LNCAP (cell line): Measurements from ENCODE around the gene RPTN.
A peak's percentile ranks its signal among the peaks of the same experiment; 100 is the strongest.

Source experiments
- TF ChIP-seq, protein P1 (sequence below): fragments of 450-650 bp; IDR thresholded peaks from 2 replicates; pipeline ENCODE4 v1.5.1; 2017; ENCODE audit warnings: mild to moderate bottlenecking

RPTN gene, protein sequence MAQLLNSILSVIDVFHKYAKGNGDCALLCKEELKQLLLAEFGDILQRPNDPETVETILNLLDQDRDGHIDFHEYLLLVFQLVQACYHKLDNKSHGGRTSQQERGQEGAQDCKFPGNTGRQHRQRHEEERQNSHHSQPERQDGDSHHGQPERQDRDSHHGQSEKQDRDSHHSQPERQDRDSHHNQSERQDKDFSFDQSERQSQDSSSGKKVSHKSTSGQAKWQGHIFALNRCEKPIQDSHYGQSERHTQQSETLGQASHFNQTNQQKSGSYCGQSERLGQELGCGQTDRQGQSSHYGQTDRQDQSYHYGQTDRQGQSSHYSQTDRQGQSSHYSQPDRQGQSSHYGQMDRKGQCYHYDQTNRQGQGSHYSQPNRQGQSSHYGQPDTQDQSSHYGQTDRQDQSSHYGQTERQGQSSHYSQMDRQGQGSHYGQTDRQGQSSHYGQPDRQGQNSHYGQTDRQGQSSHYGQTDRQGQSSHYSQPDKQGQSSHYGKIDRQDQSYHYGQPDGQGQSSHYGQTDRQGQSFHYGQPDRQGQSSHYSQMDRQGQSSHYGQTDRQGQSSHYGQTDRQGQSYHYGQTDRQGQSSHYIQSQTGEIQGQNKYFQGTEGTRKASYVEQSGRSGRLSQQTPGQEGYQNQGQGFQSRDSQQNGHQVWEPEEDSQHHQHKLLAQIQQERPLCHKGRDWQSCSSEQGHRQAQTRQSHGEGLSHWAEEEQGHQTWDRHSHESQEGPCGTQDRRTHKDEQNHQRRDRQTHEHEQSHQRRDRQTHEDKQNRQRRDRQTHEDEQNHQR

DNA sequence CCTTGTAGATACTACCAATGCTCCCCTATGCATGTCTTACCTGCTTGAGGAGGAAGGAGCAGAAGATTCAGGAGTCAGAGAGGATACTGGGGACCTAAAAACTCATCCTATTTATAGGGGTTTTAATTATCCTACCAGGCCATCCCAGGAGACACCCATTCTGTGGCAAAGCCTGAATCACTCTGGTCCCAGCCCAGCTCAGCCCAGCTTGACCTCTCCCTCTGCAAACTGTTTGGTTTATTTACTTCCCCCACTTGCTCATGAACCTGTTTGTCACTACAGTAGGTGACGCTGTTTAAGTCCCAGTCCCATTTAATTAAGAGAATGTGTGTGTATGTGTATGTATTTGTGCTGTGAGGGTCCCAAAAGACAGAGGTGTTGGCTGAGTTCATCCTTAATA, at the start of gene RPTN:
RPTN (minus strand) TSS at position 85 of the 400 bp plus-strand sequence. CDS start 1,339 bp downstream, outside the sequence.
- TF ChIP-seq, protein P1, sequence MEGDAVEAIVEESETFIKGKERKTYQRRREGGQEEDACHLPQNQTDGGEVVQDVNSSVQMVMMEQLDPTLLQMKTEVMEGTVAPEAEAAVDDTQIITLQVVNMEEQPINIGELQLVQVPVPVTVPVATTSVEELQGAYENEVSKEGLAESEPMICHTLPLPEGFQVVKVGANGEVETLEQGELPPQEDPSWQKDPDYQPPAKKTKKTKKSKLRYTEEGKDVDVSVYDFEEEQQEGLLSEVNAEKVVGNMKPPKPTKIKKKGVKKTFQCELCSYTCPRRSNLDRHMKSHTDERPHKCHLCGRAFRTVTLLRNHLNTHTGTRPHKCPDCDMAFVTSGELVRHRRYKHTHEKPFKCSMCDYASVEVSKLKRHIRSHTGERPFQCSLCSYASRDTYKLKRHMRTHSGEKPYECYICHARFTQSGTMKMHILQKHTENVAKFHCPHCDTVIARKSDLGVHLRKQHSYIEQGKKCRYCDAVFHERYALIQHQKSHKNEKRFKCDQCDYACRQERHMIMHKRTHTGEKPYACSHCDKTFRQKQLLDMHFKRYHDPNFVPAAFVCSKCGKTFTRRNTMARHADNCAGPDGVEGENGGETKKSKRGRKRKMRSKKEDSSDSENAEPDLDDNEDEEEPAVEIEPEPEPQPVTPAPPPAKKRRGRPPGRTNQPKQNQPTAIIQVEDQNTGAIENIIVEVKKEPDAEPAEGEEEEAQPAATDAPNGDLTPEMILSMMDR, result no peak

DNA sequence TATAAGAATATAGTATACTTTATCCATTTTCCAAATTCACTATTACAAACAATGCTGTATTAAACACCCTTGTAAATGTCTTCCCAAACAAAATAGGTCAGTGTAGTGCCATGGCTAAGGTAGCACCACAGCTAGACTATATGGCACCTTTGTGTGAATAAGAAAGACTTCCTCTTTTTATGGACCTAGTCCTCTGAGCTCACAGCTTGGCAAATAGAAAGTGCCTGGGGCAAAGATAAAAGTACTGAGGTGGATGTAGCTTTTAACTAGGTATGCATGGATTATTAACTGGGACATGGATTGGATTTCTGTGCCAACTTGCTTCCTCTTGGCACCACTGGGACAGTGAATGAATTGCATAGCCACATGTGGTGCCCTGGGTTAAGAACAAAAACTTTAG, 40.0 kb upstream of the RPTN start:
- TF ChIP-seq, protein P1, result no peak

DNA sequence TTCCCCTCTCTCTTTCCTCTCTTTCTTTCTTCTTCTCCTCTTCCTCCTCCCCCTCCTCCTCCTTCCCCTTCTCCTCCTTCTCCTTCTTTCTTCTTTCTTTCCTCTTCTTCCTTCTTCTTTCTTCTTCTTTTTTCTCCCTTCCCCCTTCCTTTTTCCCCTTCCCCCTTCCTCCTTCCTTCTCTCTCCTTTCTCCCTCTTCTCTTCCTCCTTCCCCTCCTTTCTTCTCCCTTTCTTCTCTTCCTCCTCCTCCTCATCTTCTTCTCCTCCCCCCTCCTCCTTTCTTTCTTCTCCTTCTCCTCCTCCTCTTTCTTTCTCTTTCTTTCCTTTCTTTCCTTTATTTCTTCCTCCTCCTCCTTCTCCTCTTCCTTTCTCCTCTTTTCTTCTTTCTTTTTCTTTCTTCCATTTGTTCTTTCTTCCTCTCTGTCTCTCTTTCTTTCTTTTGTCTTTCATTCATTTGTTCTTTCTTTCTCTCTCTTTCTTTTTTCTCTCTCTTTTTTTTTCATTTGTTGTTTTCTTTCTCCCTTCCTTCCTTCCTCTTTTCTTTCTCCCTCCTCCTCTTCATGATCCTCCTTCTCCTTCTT, 38.4 kb upstream of the RPTN start:
- TF ChIP-seq, protein P1, result no peak

DNA sequence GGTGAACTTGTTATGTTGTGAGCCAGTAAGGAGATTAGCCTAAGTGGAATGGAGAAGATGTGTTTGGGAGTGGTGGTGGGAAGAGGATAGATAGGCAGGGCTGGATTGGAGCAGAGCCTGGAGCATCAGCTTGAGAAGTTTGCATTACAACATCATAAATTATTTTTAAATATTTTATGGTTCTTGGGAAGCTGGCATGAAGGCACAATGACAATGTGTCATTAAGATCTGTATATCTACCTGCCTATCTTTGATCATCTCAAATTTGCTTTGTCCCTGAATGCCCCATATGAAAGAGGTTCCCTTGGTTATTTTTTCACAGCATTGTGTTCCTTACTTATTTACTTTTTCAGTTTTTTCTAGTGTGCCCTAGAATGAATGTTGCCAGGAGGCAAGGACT, 32.7 kb upstream of the RPTN start:
- TF ChIP-seq, protein P1, result no peak

DNA sequence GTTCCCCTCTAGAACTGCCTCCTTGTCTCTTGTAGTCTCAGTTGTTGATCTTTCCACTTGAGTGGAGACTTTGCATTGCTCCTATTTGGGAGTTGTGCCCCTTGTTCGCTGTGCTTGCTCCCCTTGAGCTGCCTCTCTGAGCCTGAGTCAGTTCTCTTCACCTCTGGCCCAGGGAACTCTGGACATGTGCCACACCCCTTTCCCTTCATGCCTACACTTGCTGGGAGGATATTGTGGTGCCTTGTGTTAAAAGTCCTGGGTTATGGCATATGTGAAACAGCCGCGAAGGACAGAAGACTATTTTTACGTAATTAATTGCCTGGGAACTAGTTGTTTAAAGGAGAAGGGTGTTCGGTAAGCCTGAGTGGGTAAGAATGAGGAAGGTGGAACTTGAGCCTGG, 32.2 kb upstream of the RPTN start:
- TF ChIP-seq, protein P1, result no peak

DNA sequence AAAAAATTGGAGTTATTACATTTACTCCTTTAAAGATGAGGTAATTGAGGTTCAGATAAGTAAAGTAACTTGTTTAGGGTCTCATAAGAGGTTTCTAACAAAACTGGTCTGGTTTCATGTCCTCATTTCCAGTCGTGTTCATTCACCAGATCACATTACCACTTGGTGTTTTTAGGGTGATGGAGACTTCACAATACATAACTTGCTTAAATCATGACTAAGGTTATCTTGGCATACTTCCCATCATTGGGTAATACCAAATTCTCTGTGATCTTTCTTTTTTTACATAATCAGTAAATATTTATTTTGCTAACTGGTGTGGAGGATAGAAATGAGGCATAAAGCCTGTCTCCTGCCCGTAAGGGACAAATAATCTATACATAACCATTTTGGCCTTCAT, 31.6 kb upstream of the RPTN start:
- TF ChIP-seq, protein P1, result no peak

DNA sequence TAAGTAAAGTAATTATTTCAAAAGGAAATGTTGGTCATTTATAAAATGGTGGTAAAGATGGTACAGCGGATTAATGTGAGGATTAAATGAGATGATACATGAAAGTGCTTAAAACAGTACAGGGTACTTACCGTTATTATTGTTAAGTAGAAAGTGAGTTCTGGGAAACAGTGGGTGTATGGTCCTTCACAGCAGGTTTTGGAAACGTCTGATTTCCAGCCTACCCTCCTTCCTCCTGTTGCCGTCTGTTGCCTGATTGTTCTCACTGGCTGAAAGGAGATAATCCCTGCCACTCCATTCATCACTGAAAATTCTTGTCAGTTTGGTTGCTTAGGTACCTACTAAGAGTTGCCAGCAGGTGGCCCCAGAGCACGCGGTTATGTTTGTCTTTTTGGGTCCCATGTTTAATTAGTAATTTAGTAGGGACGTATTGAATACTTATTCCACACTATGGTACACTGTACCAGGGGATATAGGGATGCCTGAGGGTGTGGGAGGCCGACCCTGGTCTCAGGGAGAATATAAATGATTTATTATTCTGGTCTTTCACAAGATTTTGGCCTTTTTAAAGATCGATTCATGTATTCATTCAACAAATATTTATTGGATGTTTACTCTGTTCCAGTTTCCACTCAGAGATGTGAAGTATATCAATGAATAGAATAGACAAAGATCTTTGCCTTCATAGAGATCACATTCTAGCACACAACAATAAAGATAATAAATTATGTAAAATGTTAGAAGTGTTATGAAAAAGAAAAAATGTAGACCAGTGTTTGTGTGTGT, 30.8 kb upstream of the RPTN start:
- TF ChIP-seq, protein P1, result peak; percentile 88
